LNCaP clone FGC (cell line): ENCODE data around the gene APOBEC3F.
A peak's percentile ranks its signal among the peaks of the same experiment; 100 is the strongest.
"Not testable (repeated sequence)": the region's sequence is repeated elsewhere in the genome, so short reads cannot be mapped to it uniquely, and the experiment has no call there.

Experiments used
- DNase-seq: peaks from one replicate; pipeline ENCODE4 v3.0.0-alpha.2; 2011; ENCODE audit warnings: low read depth
- H3K4me3 ChIP-seq: 2 replicates; pipeline ENCODE4 v1.5.1; 2011; ENCODE audit warnings: mild to moderate bottlenecking, low read depth, low read length, control low read depth
- TF ChIP-seq, protein P1 (sequence below): IDR thresholded peaks from 2 replicates; pipeline ENCODE4 v1.5.1; 2012; ENCODE audit warnings: mild to moderate bottlenecking; ENCODE audit not compliant: control insufficient read depth, insufficient read depth; ENCODE audit errors: extremely low read depth

The APOBEC3F gene

DNA sequence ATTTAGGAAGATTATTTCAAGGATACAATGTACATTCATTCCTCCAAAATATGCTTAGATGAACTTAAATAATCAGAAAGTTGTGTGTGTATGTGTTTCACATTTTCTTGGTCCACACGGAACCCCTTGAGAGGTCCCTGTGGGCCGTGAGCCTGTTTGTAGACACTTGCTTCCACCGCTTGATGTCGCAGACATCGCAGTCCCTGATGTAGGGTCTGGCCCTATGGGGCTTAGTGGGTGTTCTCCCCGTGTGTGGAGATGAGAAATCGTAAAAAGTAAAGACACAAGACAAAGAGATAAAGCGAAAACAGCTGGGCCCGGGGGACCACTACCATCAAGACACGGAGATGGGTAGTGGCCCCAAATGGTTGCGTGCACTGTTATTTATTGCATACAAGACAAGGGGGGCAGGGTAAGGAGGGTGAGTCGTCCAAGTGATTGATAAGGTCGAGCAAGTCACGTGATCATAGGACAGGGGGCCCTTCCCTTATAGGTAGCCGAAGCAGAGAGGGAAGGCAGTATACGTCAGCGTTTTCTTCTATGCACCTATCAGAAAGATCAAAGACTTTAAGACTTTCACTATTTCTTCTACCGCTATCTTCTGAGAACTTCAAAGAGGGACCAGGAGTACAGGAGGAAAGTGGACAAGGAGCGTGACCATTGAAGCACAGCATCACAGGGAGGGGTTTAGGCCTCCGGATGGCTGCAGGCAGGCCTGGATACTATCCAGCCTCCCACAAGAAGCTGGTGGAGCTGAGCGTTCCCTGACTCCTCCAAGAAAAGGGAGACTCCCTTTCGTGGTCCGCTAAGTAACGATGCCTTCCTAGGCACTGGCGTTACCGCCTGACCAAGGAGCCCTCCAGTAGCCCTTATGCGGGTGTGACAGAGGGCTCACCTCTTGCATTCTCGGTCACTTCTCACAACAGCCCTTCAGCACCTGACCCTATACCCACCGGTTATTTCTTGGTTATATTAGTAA lies 27.8 kb upstream of the APOBEC3F start:
- DNase-seq, result no peak
- H3K4me3 ChIP-seq, result no peak overlapping the region
- TF ChIP-seq, protein P1, sequence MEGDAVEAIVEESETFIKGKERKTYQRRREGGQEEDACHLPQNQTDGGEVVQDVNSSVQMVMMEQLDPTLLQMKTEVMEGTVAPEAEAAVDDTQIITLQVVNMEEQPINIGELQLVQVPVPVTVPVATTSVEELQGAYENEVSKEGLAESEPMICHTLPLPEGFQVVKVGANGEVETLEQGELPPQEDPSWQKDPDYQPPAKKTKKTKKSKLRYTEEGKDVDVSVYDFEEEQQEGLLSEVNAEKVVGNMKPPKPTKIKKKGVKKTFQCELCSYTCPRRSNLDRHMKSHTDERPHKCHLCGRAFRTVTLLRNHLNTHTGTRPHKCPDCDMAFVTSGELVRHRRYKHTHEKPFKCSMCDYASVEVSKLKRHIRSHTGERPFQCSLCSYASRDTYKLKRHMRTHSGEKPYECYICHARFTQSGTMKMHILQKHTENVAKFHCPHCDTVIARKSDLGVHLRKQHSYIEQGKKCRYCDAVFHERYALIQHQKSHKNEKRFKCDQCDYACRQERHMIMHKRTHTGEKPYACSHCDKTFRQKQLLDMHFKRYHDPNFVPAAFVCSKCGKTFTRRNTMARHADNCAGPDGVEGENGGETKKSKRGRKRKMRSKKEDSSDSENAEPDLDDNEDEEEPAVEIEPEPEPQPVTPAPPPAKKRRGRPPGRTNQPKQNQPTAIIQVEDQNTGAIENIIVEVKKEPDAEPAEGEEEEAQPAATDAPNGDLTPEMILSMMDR, result no peak

DNA sequence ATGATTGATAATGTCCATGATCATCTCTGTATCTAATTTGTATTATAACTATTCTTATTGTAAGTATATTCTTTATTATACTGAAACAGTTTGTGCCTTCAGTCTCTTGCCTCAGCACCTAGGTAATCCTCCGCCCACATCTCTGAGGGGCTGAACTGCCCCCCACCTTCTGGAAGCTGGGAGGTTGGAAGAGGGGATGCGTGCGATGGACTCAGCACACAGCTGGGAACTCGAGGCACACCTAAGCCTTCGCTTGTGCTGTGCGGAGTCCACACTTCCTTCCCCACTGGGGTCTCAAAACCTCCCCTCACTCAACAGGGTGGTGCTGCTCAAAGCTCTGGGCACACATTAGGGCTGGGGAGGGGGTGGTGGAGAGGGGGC lies 27.1 kb upstream of the APOBEC3F start:
- H3K4me3 ChIP-seq, DNase-seq: not testable (repeated sequence)

DNA sequence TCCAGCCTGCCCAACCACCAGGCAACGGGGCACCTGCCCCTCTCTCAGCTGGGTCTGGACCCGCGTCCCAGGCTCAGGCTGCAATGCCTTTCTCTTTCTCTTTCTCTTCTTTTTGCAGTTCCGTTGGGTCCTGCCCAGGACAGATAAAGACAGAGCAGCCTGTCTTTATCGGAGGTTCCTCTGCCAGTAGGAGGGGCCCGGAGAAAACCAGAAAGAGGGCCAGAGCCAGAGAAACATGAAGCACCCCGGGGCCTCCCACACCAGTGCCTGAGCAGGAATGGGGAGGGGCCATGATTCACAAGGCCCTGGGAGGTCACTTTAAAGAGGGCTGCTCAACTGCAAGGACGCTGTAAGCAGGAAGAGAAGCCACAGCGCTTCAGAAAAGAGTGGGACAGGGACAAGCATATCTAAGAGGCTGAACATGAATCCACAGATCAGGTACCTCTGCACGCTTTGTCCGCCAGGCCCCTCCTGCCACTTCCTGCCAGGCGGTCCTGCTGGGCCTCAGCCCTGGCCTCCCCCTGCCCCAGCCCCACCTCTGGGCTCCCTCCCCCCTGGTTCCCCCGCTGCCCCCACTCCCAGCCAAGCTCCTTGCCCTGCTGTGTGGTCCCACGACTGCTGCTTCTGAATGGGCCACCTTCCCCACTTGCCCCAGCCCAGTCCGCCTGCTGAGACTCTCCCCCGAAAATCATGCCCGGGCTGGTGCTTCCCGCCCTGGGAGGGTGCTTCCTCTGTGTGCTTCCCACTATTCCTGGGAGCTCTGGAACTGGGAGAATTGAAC lies 26.5 kb upstream of the APOBEC3F start, which contains the start of gene APOBEC3C:
TSS of gene APOBEC3C (plus strand) at position 316 of the 781 bp plus-strand sequence. CDS start at position 422, 106 bp downstream.
- TF ChIP-seq, protein P1, result no peak
- no peak for DNase-seq
- no peak within 1 kb of the TSS for H3K4me3 ChIP-seq

DNA sequence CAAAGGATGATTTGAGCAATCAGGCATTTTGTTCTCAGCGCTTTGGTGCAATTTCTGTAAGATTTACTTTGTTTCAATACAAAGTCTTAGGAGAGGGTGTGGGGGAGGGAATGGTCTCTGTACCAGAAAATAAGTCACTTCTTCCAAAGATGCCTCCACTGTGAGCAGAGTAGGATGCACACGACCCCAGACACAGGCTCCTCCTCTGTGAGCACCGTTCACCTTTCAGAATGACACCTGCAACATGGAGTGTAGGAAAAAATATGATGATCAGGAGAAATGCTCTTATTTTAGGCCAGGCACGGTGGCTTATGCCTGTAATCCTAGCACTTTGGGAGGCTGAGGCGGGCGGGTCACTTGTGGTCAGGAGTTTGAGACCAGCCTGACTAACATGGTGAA lies 25.9 kb upstream of the APOBEC3F start:
- DNase-seq, H3K4me3 ChIP-seq: not testable (repeated sequence)

DNA sequence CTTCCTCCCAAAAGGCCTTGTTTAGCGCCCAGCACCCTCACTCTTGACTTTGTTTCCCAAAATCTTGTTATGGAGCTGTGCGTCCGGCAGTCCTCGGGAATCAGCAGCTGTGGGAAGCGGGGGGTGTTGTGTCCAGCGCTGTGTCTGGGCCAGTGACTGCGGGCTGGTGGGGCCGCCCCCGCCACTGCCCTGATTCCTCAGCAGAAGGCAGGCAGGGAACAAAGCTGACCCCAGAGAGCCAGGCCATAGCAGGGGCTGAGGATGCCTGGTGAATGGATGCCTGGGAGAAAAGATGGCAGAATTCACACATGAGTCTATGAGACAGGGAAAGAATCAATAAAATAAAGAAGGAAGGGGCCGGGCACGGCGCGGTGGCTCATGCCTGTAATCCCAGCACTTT lies 24.1 kb upstream of the APOBEC3F start:
- no peak overlapping the region for H3K4me3 ChIP-seq
- no peak for DNase-seq
- TF ChIP-seq, protein P1, result no peak

DNA sequence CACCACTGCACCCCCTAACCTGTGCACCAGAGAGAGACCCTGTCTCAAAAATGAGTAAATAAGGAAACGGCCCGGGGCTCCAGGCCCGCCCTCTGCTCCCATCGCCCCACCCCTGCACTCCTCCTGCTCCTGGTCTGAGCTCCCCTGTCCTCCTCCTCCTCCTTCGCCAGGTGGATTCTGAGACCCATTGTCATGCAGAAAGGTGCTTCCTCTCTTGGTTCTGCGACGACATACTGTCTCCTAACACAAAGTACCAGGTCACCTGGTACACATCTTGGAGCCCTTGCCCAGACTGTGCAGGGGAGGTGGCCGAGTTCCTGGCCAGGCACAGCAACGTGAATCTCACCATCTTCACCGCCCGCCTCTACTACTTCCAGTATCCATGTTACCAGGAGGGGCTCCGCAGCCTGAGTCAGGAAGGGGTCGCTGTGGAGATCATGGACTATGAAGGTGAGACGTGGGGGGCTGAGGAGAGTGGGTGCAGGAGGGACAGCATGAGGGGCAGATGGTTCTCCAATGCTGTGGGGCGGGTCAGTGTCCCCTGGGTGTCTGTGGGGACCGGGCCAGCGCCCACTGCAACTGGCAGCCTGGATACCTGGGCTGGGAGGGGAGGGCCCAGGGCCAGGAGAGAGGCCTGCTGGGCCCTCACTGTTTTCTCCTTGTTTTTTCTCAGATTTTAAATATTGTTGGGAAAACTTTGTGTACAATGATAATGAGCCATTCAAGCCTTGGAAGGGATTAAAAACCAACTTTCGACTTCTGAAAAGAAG lies 22.9 kb upstream of the APOBEC3F start:
- TF ChIP-seq, protein P1, result no peak
- H3K4me3 ChIP-seq, result no peak overlapping the region
- no peak for DNase-seq

DNA sequence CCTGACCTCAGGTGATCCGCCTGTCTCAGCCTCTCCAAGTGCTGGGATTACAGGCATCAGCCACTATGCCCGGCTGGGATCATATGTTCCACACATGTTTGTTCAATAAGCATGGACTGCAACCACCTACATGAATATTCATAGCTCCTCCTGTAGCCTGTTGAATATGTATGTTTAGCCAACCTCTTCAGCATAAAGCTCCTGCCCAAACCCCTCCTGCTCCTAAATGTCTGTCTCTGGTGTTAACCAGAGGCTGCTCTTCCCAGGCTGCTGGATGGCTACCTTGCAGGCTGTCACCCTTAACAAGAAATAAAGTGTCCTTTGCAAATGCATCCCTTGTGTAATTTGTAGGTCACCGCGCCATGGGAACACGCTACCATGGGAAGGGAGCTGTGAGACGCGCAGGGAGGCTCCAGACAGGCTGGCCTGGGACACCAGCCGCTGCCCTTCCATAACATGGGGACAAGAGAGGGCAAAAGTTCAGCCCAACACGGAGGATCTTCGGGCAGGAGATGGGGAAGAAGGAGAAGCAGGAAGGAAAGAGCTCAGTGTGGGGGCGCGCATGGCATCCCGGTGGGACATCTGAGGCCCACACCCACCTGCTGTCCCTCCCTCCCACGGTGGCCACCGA lies 20.5 kb upstream of the APOBEC3F start:
- peak; percentile 14 for DNase-seq

More for the DNA sequence above, 20.5 kb upstream of the APOBEC3F start:
- not testable (repeated sequence) for H3K4me3 ChIP-seq
